Measurements from ENCODE around the gene THEM5. TPM values are rescaled to one million over a fixed set of nuclear protein-coding genes. Genes with fewer than 3 reads are reported as not detected.
"Not testable (repeated sequence)": the region's sequence is repeated elsewhere in the genome, so short reads cannot be mapped to it uniquely, and the experiment has no call there.

Gene THEM5
- total RNA-seq, 1 experiment from 2014 or later, result not detected

GRCh38 chr1:151882466-151882865, 29.0 kb upstream of the THEM5 start:
- Histone ChIP-seq H3K27ac (no peak overlapping the region), H4K20me1 (ENCODE audit: insufficient read depth) (no peaks in the 10 kb centered on the region), H3F3A (ENCODE audit: insufficient read depth, low read depth) (peaks cover 15% of the 10 kb centered on the region), H3K36me3 (ENCODE audit: low read depth) (peaks cover 27% of the 10 kb centered on the region), H2AFZ (no peak overlapping the region), H3K4me1 (replicated peaks; ENCODE audit: insufficient read depth) (peaks cover 8% of the 10 kb centered on the region), H3K4me3 (no peak overlapping the region), H3K9me3 (ENCODE audit: insufficient read depth, low read depth) (peaks cover 3% of the 10 kb centered on the region; the same call in 1 of the 2 replicates), H3K9me2 (ENCODE audit: insufficient read depth) (no peaks in the 10 kb centered on the region), H3K27me3 (ENCODE audit: insufficient read depth, low read depth) (no peaks in the 10 kb centered on the region), H3K79me2 (ENCODE audit: low read depth) (no peaks in the 10 kb centered on the region), H3K4me2 (no peak overlapping the region)
- BruUV-seq (replicated peaks), result no TSS peak
- TF ChIP-seq CTCF (conservative IDR thresholded peaks at IDR 0.05), result no peak
- TF ChIP-seq EZH2 (IDR thresholded peaks at IDR 0.05; ENCODE audit: low read depth), result no peak
- no peak for DNase-seq
- ChIA-PET CTCF (interaction anchor here (0.6 to 1.4 kb wide), 3 partner anchors 12 to 86 kb away, joined by 3 read pairs; partner anchors contain the start of gene C2CD4D), POLR2A (ENCODE audit: unreplicated experiment) (no interaction called here)
- intact Hi-C loops (cut with micrococcal nuclease; ENCODE audit: unreplicated experiment), result no loop called here

GRCh38 chr1:151881479-151881878, 28.0 kb upstream of the THEM5 start:
- Histone ChIP-seq H3K4me1 (replicated peaks; ENCODE audit: insufficient read depth) (no peaks in the 10 kb centered on the region; the same call in 1 of the 2 replicates), H3K27me3 (ENCODE audit: insufficient read depth, low read depth) (no peaks in the 10 kb centered on the region), H2AFZ (no peak overlapping the region), H3K27ac (no peak overlapping the region), H3K9me3 (ENCODE audit: insufficient read depth, low read depth) (peaks cover 3% of the 10 kb centered on the region; the same call in 1 of the 2 replicates), H3K4me2 (no peak overlapping the region), H3K79me2 (ENCODE audit: low read depth) (no peaks in the 10 kb centered on the region), H4K20me1 (ENCODE audit: insufficient read depth) (no peaks in the 10 kb centered on the region), H3F3A (ENCODE audit: insufficient read depth, low read depth) (0 out of 2 replicates have a peak, but pooled peaks cover 5% of the 10 kb centered on the region), H3K36me3 (ENCODE audit: low read depth) (peaks cover 21% of the 10 kb centered on the region), H3K4me3 (no peak overlapping the region), H3K9me2 (ENCODE audit: insufficient read depth) (no peaks in the 10 kb centered on the region)
- no peak for DNase-seq
- TF ChIP-seq EZH2 (IDR thresholded peaks at IDR 0.05; ENCODE audit: low read depth) (no peak), CTCF (conservative IDR thresholded peaks at IDR 0.05) (no peak)
- POLR2A ChIA-PET (ENCODE audit: unreplicated experiment), result interaction anchor here (0.6 to 0.9 kb wide), 4 partner anchors 22 to 161 kb away, joined by 3 to 11 read pairs (median 4); no protein-coding TSS in a partner anchor
- no TSS peak for BruUV-seq (replicated peaks)
- CTCF ChIA-PET, result interaction anchor here (0.5 to 1.4 kb wide), 5 partner anchors 27 to 292 kb away, joined by 3 to 10 read pairs (median 4); partner anchors contain the start of gene C2CD4D
- intact Hi-C loops (cut with micrococcal nuclease; ENCODE audit: unreplicated experiment), result no loop called here

GRCh38 chr1:151875419-151876097, 22.0 kb upstream of the THEM5 start:
- Histone ChIP-seq H2AFZ (no peak overlapping the region), H3K4me1 (replicated peaks; ENCODE audit: insufficient read depth) (no peaks in the 10 kb centered on the region), H3K79me2 (ENCODE audit: low read depth) (no peaks in the 10 kb centered on the region), H3K27ac (no peak overlapping the region), H3K27me3 (ENCODE audit: insufficient read depth, low read depth) (no peaks in the 10 kb centered on the region), H3K4me2 (no peak overlapping the region), H3K4me3 (no peak overlapping the region), H3K36me3 (ENCODE audit: low read depth) (peaks cover 16% of the 10 kb centered on the region; the same call in 1 of the 2 replicates), H3K9me2 (ENCODE audit: insufficient read depth) (no peaks in the 10 kb centered on the region), H3F3A (ENCODE audit: insufficient read depth, low read depth) (0 out of 2 replicates have a peak, but pooled peaks cover 3% of the 10 kb centered on the region), H3K9me3 (ENCODE audit: insufficient read depth, low read depth) (no peaks in the 10 kb centered on the region), H4K20me1 (ENCODE audit: insufficient read depth) (no peaks in the 10 kb centered on the region)
- ChIA-PET POLR2A (ENCODE audit: unreplicated experiment) (no interaction called here), CTCF (interaction anchor here (0.7 kb wide), 1 partner anchor 470 kb away, joined by 4 read pairs; no protein-coding TSS in a partner anchor)
- BruUV-seq (replicated peaks), result no TSS peak
- TF ChIP-seq CTCF (conservative IDR thresholded peaks at IDR 0.05) (no peak), EZH2 (IDR thresholded peaks at IDR 0.05; ENCODE audit: low read depth) (no peak)
- intact Hi-C loops (cut with micrococcal nuclease; ENCODE audit: unreplicated experiment), result no loop called here
- DNase-seq, result no peak

- H3K79me2 ChIP-seq (ENCODE audit: low read depth); H3K27ac ChIP-seq; CTCF ChIA-PET; H2AFZ ChIP-seq; POLR2A ChIA-PET (ENCODE audit: unreplicated experiment); DNase-seq; H3K4me3 ChIP-seq; H3K9me3 ChIP-seq (ENCODE audit: insufficient read depth, low read depth); H3K9me2 ChIP-seq (ENCODE audit: insufficient read depth); H4K20me1 ChIP-seq (ENCODE audit: insufficient read depth); H3K4me2 ChIP-seq; H3K4me1 ChIP-seq (replicated peaks; ENCODE audit: insufficient read depth); H3K27me3 ChIP-seq (ENCODE audit: insufficient read depth, low read depth); intact Hi-C loops (cut with micrococcal nuclease; ENCODE audit: unreplicated experiment); BruUV-seq (replicated peaks): not testable (repeated sequence)
- H3K36me3 ChIP-seq (ENCODE audit: low read depth), result peaks cover 13% of the 10 kb centered on the region; the same call in 1 of the 2 replicates
- H3F3A ChIP-seq (ENCODE audit: insufficient read depth, low read depth), result peaks cover 15% of the 10 kb centered on the region; the same call in 1 of the 2 replicates
These were observed 19.3 kb upstream of the THEM5 start for GRCh38 chr1:151872776-151873175.

Measured in PC-9 (cell line).